Common myeloid progenitor, CD34-positive (primary cell): ENCODE data around the gene PANK1. TPM values are rescaled to one million over a fixed set of nuclear protein-coding genes. Genes with fewer than 3 reads are reported as not detected.

Source experiments
- CTCF ChIA-PET: fragments of 350-600 bp; sonication (Branson Sonifier 250); formaldehyde crosslinking; loops from one replicate; lab custom pipeline; 2021; ENCODE audit warnings: antibody characterized with exemption; lab: Charles Lee
- POLR2A ChIA-PET: fragments of 350-600 bp; sonication (Branson Sonifier 250); formaldehyde crosslinking; loops from one replicate; lab custom pipeline; 2021; ENCODE audit warnings: antibody characterized with exemption; lab: Charles Lee
- DNase-seq, 3 donors: peaks; one replicate each; pipeline versions ENCODE4 v3.0.0 to v3.0.0-alpha.2; 2013
- H3K27ac ChIP-seq, 2 experiments: 1 replicate in 1 of 2; 2 replicates in 1 of 2; pipeline ENCODE4 v1.7.0; 2013; ENCODE audit warnings: inconsistent platforms in 2 of 2, low read length in 2 of 2, mild to moderate bottlenecking in 2 of 2, low read depth in 1 of 2, moderate library complexity in 1 of 2; ENCODE audit not compliant: severe bottlenecking in 2 of 2, insufficient read depth in 1 of 2, poor library complexity in 1 of 2
- H3K27me3 ChIP-seq, 5 experiments: replicated peaks in 2 of 5; 1 replicate in 3 of 5; 2 replicates in 2 of 5; pipeline versions ENCODE4 v1.6.1 to v1.7.0; 2013; ENCODE audit warnings: low read length in 4 of 5, mild to moderate bottlenecking in 2 of 5, moderate library complexity in 2 of 5, inconsistent platforms in 1 of 5; ENCODE audit not compliant: insufficient read depth in 5 of 5, control insufficient read depth in 4 of 5
- H3K36me3 ChIP-seq, 4 experiments: 1 replicate in 2 of 4; 2 replicates in 2 of 4; pipeline versions ENCODE4 v1.6.1 to v1.7.0; 2013; ENCODE audit warnings: low read length in 3 of 4, control low read depth in 1 of 4, mild to moderate bottlenecking in 1 of 4; ENCODE audit not compliant: control insufficient read depth in 4 of 4, insufficient read depth in 4 of 4
- H3K4me1 ChIP-seq, 4 experiments: 1 replicate in 3 of 4; 2 replicates in 1 of 4; pipeline versions ENCODE4 v1.6.1 to v1.7.1; 2013; ENCODE audit warnings: low read length in 3 of 4, mild to moderate bottlenecking in 3 of 4, control low read depth in 1 of 4, inconsistent platforms in 1 of 4, moderate library complexity in 1 of 4; ENCODE audit not compliant: control insufficient read depth in 4 of 4, insufficient read depth in 4 of 4; ENCODE audit errors: control extremely low read depth in 1 of 4
- H3K4me3 ChIP-seq, 7 experiments: 1 replicate in 4 of 7; 2 replicates in 3 of 7; pipeline versions ENCODE4 v1.5.1 to v1.7.0; 2013; ENCODE audit warnings: mild to moderate bottlenecking in 7 of 7, low read length in 6 of 7, moderate library complexity in 6 of 7, inconsistent platforms in 2 of 7, low read depth in 2 of 7, control low read depth in 1 of 7; ENCODE audit not compliant: insufficient read depth in 4 of 7, control insufficient read depth in 1 of 7; ENCODE audit errors: extremely low read depth in 1 of 7
- H3K9me3 ChIP-seq, 5 experiments: 1 replicate in 4 of 5; 2 replicates in 1 of 5; pipeline versions ENCODE4 v1.6.1 to v1.7.1; 2013; ENCODE audit warnings: low read length in 4 of 5, mild to moderate bottlenecking in 2 of 5, inconsistent platforms in 1 of 5, low read depth in 1 of 5, moderate library complexity in 1 of 5; ENCODE audit not compliant: control insufficient read depth in 4 of 5, insufficient read depth in 2 of 5; ENCODE audit errors: control extremely low read depth in 1 of 5
- WGBS: methylation state at CpG from one replicate; pipeline ENCODE4 v1.1.5; 2013; ENCODE audit not compliant: insufficient coverage; 5-methylcytosine and 5-hydroxymethylcytosine counted together
- polyA plus RNA-seq: library from polyadenylated mRNA; unstranded; fragments of 120-200 nt; gene quantifications from one replicate; pipeline ENCODE4 v1.2.1, GENCODE V29; 2013

Gene PANK1
- polyA plus RNA-seq: 4.4 TPM

GRCh38 chr10:89644967-89645741 lies at the start of gene PANK1:
Gene PANK1, minus strand, starts transcription at chr10:89645242. Its CDS starts 351 bp downstream, at chr10:89644891.
- WGBS: under 1% methylated on average over 42 of the region's 56 CpGs
- peak within 1 kb of the TSS; percentile 74 to 88 (median 82) for H3K4me3 ChIP-seq
- peaks cover 0 to 5% (median 3%) of the 10 kb centered on the region in 5 experiments for H3K9me3 ChIP-seq
- CTCF ChIA-PET: interaction anchor here (1.4 kb wide), 1 partner anchor 35 kb away, joined by 3 read pairs; no protein-coding TSS in a partner anchor
- POLR2A ChIA-PET: no interaction called here
- DNase-seq: peak; percentile 77 to 86 (median 84)
- peaks cover 17 to 43% (median 24%) of the 10 kb centered on the region in 4 experiments for H3K4me1 ChIP-seq
- H3K36me3 ChIP-seq: no peaks in the 10 kb centered on the region
- no peaks in the 10 kb centered on the region for H3K27me3 ChIP-seq
- H3K27ac ChIP-seq: peak within 1 kb of the TSS in 1 of 2 experiments; percentile 55

- WGBS: 100% methylated on average over 5 of the region's 5 CpGs
- CTCF ChIA-PET: interaction anchor here (2.0 kb wide), 1 partner anchor 8 kb away, joined by 4 read pairs; the partner anchor contains the start of gene KIF20B
- H3K27me3 ChIP-seq: no peaks in the 10 kb centered on the region
- POLR2A ChIA-PET: no interaction called here
- no peaks in the 10 kb centered on the region for H3K9me3 ChIP-seq
- H3K4me1 ChIP-seq: no peaks in the 10 kb centered on the region
- H3K27ac ChIP-seq: no peak overlapping the region
- H3K36me3 ChIP-seq: no peaks in the 10 kb centered on the region
- H3K4me3 ChIP-seq: no peak overlapping the region
- no peak for DNase-seq
Measured at GRCh38 chr10:89693176-89693575, 48.1 kb upstream of the PANK1 start.

GRCh38 chr10:89692416-89692815 lies 47.4 kb upstream of the PANK1 start:
- Histone ChIP-seq H3K4me1 (peaks cover 0 to 2% (median 0%) of the 10 kb centered on the region in 4 experiments), H3K4me3 (no peak overlapping the region), H3K27ac (no peak overlapping the region), H3K27me3 (no peaks in the 10 kb centered on the region), H3K36me3 (no peaks in the 10 kb centered on the region), H3K9me3 (no peaks in the 10 kb centered on the region)
- ChIA-PET POLR2A (no interaction called here), CTCF (interaction anchor here (2.0 kb wide), 1 partner anchor 9 kb away, joined by 4 read pairs; the partner anchor contains the start of gene KIF20B)
- no peak for DNase-seq
- WGBS: no CpG with 5 or more reads among the region's 4 CpGs

GRCh38 chr10:89690027-89690426 lies 45.0 kb upstream of the PANK1 start:
- DNase-seq: no peak
- ChIA-PET CTCF (interaction anchor here (0.9 to 1.5 kb wide), 2 partner anchors 27 to 46 kb away, joined by 3 to 4 read pairs; no protein-coding TSS in a partner anchor), POLR2A (no interaction called here)
- peaks cover 0 to 10% (median 0%) of the 10 kb centered on the region in 4 experiments for H3K4me1 ChIP-seq
- no peaks in the 10 kb centered on the region for H3K9me3 ChIP-seq
- no peak overlapping the region for H3K4me3 ChIP-seq
- H3K27me3 ChIP-seq: no peaks in the 10 kb centered on the region
- H3K27ac ChIP-seq: no peak overlapping the region
- WGBS: 100% methylated on average over 1 of the region's 2 CpGs
- H3K36me3 ChIP-seq: no peaks in the 10 kb centered on the region

GRCh38 chr10:89685936-89686335 lies 40.9 kb upstream of the PANK1 start:
- no peak overlapping the region for H3K27ac ChIP-seq
- peaks cover 0 to 19% (median 6%) of the 10 kb centered on the region in 4 experiments for H3K4me1 ChIP-seq
- peak; percentile 39 to 82 (median 60) for DNase-seq
- H3K9me3 ChIP-seq: no peaks in the 10 kb centered on the region
- CTCF ChIA-PET: no interaction called here
- no peak overlapping the region for H3K4me3 ChIP-seq
- no peaks in the 10 kb centered on the region for H3K36me3 ChIP-seq
- POLR2A ChIA-PET: no interaction called here
- H3K27me3 ChIP-seq: no peaks in the 10 kb centered on the region
- WGBS: 100% methylated on average over 2 of the region's 4 CpGs

- Histone ChIP-seq H3K27ac (no peak overlapping the region), H3K9me3 (no peaks in the 10 kb centered on the region), H3K4me3 (no peak overlapping the region), H3K4me1 (peaks cover 0 to 19% (median 6%) of the 10 kb centered on the region in 4 experiments), H3K36me3 (no peaks in the 10 kb centered on the region), H3K27me3 (no peaks in the 10 kb centered on the region)
- WGBS: 94% methylated on average over 2 of the region's 2 CpGs
- ChIA-PET POLR2A (no interaction called here), CTCF (no interaction called here)
- DNase-seq: peak in 1 of 3 donors; percentile 17
Measured at GRCh38 chr10:89684604-89685003, 39.6 kb upstream of the PANK1 start.

- no peak overlapping the region for H3K4me3 ChIP-seq
- peaks cover 0 to 19% (median 6%) of the 10 kb centered on the region in 4 experiments for H3K4me1 ChIP-seq
- WGBS: 94% methylated on average over 4 of the region's 5 CpGs
- no peaks in the 10 kb centered on the region for H3K9me3 ChIP-seq
- H3K27me3 ChIP-seq: no peaks in the 10 kb centered on the region
- H3K36me3 ChIP-seq: no peaks in the 10 kb centered on the region
- no peak for DNase-seq
- CTCF ChIA-PET: no interaction called here
- no peak overlapping the region for H3K27ac ChIP-seq
- POLR2A ChIA-PET: no interaction called here
Measured at GRCh38 chr10:89683883-89684282, 38.8 kb upstream of the PANK1 start.
